Prostate gland (tissue), 2 donors: Measurements from ENCODE around the gene PTX4.

ENCODE experiments used
- POLR2A ChIP-seq: fragments of 450-650 bp; IDR thresholded peaks from one replicate; pipeline ENCODE4 v1.6.1; 2016; ENCODE audit warnings: antibody characterized with exemption, mild to moderate bottlenecking
- TF ChIP-seq, protein P1 (sequence below), 4 experiments: fragments of 200-600 bp in 2 of 4; fragments of 450-650 bp in 2 of 4; sonication (generic) in 2 of 4; IDR thresholded peaks; 1 replicate in 3 of 4; 2 replicates in 1 of 4; pipeline ENCODE4 v1.5.1; 2016 to 2019; ENCODE audit warnings: antibody characterized with exemption in 4 of 4, mild to moderate bottlenecking in 2 of 4, moderate library complexity in 2 of 4

DNA sequence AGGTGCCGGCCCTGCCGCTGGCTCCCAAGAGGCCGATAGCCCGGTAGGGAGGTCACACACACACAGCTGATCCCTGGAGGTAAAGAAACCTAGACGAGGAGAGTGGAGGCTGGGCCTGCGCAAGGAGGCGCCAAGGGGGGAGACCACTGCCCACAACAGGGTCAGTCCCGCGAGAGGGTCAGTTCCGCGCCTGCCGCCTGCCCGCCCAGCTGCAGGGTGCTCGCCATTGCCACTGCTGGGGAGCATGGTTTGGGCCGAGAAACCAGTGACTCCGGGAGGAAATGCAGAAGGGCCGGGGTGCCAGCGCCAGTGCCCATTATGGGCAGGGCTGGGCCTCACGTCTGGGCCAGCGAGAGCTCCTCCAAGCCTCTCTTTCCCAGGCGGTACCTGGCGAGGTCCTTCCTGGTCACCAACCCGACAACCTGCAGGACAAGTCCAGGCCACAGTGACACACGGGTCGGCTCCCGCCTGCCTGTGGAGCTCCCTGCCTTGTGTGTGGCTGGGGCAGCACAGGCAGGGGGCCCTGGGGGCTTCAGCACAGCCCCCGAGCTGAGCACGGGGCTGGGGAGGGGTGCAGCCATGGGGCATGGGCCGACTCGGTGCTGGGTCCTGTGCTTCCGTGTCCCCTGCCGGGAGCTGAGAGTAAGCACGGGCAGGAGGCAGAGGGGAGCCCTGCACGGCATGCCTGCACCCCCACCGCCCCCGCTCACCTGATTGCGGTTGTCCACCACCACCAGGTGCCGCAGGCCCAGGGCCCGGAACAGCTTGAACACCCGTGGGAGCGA lies 42.3 kb downstream of the PTX4 start:
- no peak for TF ChIP-seq POLR2A
- TF ChIP-seq, protein P1, sequence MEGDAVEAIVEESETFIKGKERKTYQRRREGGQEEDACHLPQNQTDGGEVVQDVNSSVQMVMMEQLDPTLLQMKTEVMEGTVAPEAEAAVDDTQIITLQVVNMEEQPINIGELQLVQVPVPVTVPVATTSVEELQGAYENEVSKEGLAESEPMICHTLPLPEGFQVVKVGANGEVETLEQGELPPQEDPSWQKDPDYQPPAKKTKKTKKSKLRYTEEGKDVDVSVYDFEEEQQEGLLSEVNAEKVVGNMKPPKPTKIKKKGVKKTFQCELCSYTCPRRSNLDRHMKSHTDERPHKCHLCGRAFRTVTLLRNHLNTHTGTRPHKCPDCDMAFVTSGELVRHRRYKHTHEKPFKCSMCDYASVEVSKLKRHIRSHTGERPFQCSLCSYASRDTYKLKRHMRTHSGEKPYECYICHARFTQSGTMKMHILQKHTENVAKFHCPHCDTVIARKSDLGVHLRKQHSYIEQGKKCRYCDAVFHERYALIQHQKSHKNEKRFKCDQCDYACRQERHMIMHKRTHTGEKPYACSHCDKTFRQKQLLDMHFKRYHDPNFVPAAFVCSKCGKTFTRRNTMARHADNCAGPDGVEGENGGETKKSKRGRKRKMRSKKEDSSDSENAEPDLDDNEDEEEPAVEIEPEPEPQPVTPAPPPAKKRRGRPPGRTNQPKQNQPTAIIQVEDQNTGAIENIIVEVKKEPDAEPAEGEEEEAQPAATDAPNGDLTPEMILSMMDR (IDR thresholded peaks at IDR 0.05): no peak
